Measurements from ENCODE around the gene PLEKHG7.

DNA sequence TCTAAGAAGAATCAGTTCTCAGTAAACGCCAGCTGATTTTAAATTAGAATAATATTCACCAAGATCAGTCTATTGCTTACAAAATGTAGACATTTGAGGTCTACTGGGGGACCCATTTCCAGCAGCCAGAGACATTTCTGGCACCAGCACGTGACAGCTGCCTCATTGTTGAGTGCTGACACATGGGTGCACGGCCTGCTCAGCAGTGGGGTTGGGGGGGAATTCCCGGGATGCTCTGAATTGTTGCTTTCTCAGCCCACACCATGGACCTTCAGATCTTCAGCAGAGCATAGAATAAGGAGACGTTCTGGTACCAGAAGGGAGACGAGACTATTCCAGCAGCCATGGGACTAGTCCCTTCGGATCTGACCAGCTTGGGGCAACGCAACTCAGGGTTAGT, 18.3 kb downstream of the PLEKHG7 start:
- TF ChIP-seq POLR2AphosphoS5 (IDR thresholded peaks at IDR 0.05): no peak
- TF ChIP-seq, protein P1, sequence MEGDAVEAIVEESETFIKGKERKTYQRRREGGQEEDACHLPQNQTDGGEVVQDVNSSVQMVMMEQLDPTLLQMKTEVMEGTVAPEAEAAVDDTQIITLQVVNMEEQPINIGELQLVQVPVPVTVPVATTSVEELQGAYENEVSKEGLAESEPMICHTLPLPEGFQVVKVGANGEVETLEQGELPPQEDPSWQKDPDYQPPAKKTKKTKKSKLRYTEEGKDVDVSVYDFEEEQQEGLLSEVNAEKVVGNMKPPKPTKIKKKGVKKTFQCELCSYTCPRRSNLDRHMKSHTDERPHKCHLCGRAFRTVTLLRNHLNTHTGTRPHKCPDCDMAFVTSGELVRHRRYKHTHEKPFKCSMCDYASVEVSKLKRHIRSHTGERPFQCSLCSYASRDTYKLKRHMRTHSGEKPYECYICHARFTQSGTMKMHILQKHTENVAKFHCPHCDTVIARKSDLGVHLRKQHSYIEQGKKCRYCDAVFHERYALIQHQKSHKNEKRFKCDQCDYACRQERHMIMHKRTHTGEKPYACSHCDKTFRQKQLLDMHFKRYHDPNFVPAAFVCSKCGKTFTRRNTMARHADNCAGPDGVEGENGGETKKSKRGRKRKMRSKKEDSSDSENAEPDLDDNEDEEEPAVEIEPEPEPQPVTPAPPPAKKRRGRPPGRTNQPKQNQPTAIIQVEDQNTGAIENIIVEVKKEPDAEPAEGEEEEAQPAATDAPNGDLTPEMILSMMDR (IDR thresholded peaks at IDR 0.05 in 8 of 11, conservative IDR thresholded peaks at IDR 0.05 in 3 of 11): no peak
- no peak for TF ChIP-seq POLR2A (IDR thresholded peaks at IDR 0.05)

Measured in spleen (tissue), 7 donors.